ENCODE measurements around the gene IL19. TPM values are rescaled to one million over a fixed set of nuclear protein-coding genes. Genes with fewer than 3 reads are reported as not detected.

IL19 gene
- total RNA-seq, 1 experiment from 2014 or later: not detected

DNA sequence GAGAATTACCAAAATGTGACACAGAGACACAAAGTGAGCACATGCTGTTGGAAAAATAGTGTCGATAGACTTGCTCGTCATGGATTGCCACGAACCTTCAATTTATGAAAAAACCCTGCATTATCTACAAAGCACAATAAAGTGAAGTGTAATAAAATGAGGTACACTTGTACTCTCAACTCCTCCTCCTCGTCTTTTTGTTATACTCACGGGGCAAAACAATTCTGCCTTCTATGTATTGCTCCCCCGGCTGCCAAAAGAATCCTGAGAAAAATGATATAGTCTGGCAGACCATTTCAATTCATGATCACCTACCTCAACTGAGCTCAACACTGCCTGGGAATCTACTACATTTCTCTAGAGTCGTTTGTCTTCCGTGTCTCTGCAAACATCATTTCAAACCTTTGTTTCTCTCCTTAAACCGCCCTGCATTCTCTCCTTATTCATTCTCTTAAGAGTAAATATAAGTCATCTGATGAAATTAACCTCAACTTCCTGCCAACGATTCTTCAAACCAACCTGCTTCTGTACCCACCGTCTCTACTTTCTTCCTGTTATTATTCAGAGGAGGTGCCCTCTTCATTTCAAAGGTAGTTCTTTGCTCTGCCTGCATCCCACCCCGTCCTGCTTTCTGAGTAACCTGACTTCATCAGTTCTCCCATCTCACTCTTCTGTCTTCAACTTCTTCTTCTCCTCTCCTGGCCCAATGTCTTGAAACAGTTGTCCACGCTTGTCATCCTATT, 12.9 kb upstream of the IL19 start:
- no peak for TF ChIP-seq CTCF (conservative IDR thresholded peaks at IDR 0.05)
- H4K20me1 ChIP-seq (ENCODE audit: control insufficient read depth, insufficient read depth, insufficient read length): no peaks in the 10 kb centered on the region
- no peak overlapping the region for H3K14ac ChIP-seq (ENCODE audit: insufficient read depth, low read length)
- no peak overlapping the region for H3K56ac ChIP-seq (ENCODE audit: insufficient read length, low read depth, low read length)
- H3K4me2 ChIP-seq (ENCODE audit: insufficient read depth, insufficient read length, low read length): no peak overlapping the region
- Mint-ChIP-seq H3K4me1 (no peaks in the 10 kb centered on the region), H3K4me3 (no peak overlapping the region), H3K27me3 (ENCODE audit: low read depth) (peaks cover 2% of the 10 kb centered on the region; the same call in 1 of the 2 replicates), H3K36me3 (ENCODE audit: insufficient read depth in 1 of 3, low read depth in 3 of 3) (no peaks in the 10 kb centered on the region), H3K9me3 (no peaks in the 10 kb centered on the region), H3K27ac (no peak overlapping the region)
- no peaks in the 10 kb centered on the region for H3K79me1 ChIP-seq (ENCODE audit: insufficient read depth, low read depth, low read length, poor library complexity, severe bottlenecking)
- no peaks in the 10 kb centered on the region for H3K79me2 ChIP-seq (ENCODE audit: insufficient read depth, low read length)
- H3K23ac ChIP-seq (ENCODE audit: insufficient read length, low read depth, low read length): no peak overlapping the region
- no peak overlapping the region for H4K8ac ChIP-seq (replicated peaks; ENCODE audit: insufficient read length, low read depth, low read length)
- H3K4me1 ChIP-seq (ENCODE audit: insufficient read depth, low read length): no peaks in the 10 kb centered on the region
- H2BK5ac ChIP-seq (ENCODE audit: insufficient read length, low read length): no peak overlapping the region
- H3K4ac ChIP-seq (ENCODE audit: low read depth, low read length): no peak overlapping the region
- no peak overlapping the region for H3K27ac ChIP-seq (ENCODE audit: insufficient read length, low read depth, low read length)
- H3K27me3 ChIP-seq (ENCODE audit: insufficient read depth, low read length): no peaks in the 10 kb centered on the region
- no peak overlapping the region for H3K18ac ChIP-seq (ENCODE audit: insufficient read length, low read depth, low read length)
- H4K5ac ChIP-seq (ENCODE audit: insufficient read length, low read depth, low read length): no peak overlapping the region
- H2BK120ac ChIP-seq (ENCODE audit: low read depth, low read length, poor library complexity, severe bottlenecking): no peak overlapping the region
- no peak overlapping the region for H2BK12ac ChIP-seq (ENCODE audit: insufficient read length, low read depth, low read length)
- WGBS (ENCODE audit: extremely low coverage, insufficient read length, low lambda C conversion rate): no CpG with 5 or more reads among the region's 13 CpGs
- no peak overlapping the region for H2BK20ac ChIP-seq (ENCODE audit: low read depth, low read length, poor library complexity, severe bottlenecking)
- H4K91ac ChIP-seq (ENCODE audit: insufficient read length, low read depth, low read length): no peak overlapping the region
- H2BK15ac ChIP-seq (ENCODE audit: low read depth, low read length): no peak overlapping the region
- no peaks in the 10 kb centered on the region for H3K23me2 ChIP-seq (ENCODE audit: insufficient read length, low read depth, low read length, poor library complexity, severe bottlenecking)
- no peak overlapping the region for H2AFZ ChIP-seq (ENCODE audit: low read length)
- H3K9ac ChIP-seq (ENCODE audit: extremely low read depth, insufficient read length, low read length): no peak overlapping the region
- H3T11ph ChIP-seq (ENCODE audit: low read length): no peak overlapping the region
- H3K9me3 ChIP-seq (ENCODE audit: control insufficient read depth, low read depth, low read length): no peaks in the 10 kb centered on the region
- no peak overlapping the region for H2AK5ac ChIP-seq (ENCODE audit: insufficient read length, low read length)
- DNase-seq: no peak

Measured in H9 (cell line).